ENCODE results near the gene CACNA2D1.

- TF ChIP-seq EP300 (IDR thresholded peaks at IDR 0.05; ENCODE audit: borderline replicate concordance) (no peak), YY1 (IDR thresholded peaks at IDR 0.05; ENCODE audit: low read depth) (no peak), REST (IDR thresholded peaks at IDR 0.05; ENCODE audit: low read depth) (no peak), CREB1 (IDR thresholded peaks at IDR 0.05; ENCODE audit: low read depth) (no peak), USF1 (IDR thresholded peaks at IDR 0.05) (no peak)
Observed at GRCh38 chr7:82286798-82287140, 156.8 kb downstream of the CACNA2D1 start.

All from Ishikawa (cell line).